G401.6 (cell line): ENCODE data around the gene PBX2.

Source experiments
- FAIRE-seq: peaks from 2 replicates; lab custom pipeline; 2012; peaks lifted over from hg19 to GRCh38; lab: Jason Lieb, UNC

Gene PBX2

DNA sequence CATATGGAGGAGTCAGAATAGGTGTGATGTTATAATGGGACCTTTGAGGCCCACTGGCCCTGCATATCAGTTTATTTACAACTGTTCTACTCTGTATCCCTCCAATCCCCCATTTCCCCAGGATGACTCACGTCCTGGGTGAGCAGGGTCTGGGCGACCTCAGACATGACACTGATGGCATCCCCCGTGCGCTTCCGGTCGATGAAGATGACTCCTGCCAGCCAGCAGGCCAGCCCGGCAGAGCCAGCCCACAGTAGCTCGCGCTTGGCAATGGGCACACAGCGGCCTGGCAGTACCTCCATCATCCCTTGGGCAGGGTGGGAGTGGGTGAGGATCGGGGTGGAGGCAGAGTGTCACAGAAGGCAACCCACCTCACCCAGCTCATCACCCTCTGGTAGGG lies 19.7 kb downstream of the PBX2 start:
- no peak for FAIRE-seq

DNA sequence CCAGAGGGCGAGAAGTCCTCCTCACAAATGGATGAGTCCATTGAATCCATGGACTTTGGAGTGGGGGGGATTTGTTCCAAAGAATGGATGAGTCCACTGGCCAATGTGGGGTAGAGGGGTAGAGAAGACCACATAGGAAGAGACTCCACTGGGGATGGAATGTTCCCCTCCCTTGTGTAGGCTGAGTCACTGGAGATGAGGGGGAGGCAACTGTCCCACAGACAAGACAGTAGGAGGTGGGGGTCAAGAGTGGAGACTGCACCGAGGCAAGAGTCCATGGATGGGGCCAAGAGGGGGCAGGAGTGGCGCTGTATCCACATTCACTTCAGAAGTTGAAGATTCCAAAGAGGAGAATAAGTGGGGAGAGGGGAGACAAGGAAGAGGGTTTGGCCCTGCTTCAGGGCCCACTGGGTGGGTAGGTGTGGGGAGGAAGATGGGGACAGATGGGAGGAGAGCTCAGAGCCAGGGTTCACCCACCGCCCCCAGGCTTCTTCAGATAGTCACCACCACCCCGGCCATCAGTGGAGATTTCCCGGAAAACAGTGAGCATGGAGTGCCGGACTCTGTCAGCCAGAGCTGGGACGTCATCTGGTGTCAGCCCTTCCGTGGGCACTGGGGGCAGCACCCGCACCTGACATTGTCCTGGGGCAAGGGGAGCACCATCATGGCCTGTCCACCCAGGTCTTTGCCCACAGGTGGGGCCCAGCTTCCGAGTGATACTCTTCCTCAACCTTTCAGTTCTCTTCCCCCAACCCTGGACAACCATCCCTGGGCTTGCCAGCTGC lies 21.0 kb downstream of the PBX2 start:
- no peak for FAIRE-seq

DNA sequence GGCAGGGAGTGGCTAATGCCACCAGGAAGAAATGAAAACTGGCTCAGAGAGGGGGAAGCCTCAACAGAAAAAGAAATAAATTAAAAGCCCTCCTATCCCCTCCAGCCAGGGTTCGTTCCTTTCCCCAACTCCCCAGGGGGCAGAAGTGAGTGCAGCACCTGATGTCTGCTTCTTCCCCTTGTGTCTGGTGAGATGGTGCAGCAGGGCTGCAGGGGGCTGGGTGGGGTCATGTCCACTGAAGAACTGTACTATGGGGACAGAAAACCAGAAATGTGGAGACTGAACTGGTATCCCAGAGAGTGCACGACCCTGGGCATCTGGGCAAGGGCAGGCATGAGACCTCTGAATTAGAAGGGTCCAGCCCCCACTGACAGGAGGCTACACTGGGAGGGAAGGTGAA lies 21.7 kb downstream of the PBX2 start:
- no peak for FAIRE-seq

DNA sequence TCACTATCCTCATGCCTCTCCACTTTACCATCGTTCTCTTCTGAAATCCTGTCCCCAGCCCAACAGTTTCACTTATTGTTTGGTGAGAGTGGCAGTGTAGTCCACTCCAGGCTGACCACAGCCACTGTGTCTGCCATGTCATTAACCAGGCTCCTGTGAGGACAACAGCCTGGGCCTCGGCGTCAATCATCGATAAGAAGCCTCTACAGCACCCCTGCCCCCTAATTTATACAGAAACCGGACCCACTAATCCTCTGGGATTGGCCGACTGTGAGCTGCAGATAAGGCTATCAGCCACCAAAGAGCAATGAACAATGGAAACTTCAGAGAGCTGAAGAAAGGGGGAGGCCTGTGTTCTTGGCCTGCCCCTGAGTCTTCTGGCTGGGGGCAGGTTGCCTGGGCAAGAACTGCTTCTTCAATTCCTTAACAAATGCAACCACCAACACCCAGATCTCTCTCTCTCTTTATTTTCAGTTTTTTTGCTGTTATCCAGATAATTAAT lies 22.2 kb downstream of the PBX2 start:
- no peak for FAIRE-seq

DNA sequence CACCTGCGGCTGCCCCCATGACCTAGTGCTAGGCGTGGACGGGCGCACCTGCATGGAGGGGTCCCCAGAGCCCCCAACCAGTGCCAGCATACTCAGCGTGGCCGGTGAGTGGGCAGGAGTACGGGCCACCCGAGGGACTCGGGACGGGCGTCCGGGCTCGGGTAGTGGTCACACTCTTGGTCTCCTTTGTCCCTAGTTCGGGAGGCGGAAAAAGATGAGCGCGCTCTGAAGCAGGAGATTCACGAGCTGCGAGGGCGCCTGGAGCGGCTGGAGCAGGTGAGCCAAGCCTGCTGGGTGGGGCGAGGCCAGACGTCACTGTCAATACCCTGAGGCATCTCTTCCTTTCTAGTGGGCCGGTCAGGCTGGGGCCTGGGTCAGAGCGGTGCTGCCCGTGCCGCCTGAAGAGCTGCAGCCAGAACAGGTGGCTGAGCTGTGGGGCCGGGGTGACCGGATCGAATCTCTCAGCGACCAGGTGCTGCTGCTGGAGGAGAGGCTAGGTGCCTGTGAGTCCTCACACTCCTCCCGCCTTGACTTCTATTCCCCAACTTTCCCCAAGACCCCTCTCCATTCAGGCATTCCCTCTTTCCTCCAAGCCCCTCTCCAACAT lies 22.7 kb downstream of the PBX2 start:
- no peak for FAIRE-seq

DNA sequence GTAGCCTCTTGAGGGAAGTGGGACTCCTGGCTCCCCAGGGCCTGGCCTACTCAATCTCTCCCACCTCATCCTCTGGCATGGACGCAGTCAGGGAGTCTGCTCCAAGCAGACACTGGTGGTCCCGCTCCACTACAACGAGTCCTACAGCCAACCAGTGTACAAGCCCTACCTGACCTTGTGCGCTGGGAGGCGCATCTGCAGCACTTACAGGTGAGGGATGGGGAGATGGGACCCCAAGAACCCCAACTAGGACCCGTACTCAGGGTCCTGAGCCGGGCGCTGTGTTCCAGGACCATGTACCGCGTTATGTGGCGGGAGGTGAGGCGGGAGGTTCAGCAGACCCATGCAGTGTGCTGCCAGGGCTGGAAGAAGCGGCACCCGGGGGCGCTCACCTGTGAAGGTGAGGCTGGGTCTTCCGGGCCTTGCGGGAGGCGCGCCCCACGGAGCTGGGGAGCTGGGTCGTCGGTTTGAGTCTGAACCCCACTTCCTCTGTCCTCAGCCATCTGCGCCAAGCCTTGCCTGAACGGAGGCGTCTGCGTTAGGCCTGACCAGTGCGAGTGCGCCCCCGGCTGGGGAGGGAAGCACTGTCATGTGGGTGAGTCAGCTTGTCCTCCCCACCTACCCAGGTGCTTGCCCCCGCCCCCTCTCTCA lies 23.5 kb downstream of the PBX2 start:
- FAIRE-seq: no peak

DNA sequence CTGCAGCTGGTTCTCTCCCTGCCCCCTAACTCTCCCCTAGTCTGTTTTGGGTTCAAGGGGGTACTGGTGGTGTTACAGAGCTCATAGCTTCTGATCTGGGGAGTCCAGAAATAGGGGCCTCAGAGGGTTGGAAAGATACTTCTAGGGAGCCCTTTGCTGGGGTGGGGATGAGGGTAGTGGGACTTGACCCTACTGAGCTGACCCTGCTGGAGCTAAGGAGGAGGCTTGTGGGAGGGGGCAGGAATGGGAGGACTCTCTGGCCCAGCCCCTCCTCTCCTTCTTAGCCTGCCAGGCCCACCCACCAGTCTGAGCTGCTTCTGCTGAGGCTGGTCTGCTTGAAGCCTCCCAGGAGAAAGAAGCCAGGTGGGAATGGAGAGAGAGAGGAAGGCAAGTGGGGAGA lies 25.7 kb downstream of the PBX2 start, which contains the start of gene EGFL8:
Gene EGFL8 (plus strand): TSS at position 301 of the 400 bp plus-strand sequence. CDS start 1,571 bp downstream, outside the sequence.
- no peak for FAIRE-seq

DNA sequence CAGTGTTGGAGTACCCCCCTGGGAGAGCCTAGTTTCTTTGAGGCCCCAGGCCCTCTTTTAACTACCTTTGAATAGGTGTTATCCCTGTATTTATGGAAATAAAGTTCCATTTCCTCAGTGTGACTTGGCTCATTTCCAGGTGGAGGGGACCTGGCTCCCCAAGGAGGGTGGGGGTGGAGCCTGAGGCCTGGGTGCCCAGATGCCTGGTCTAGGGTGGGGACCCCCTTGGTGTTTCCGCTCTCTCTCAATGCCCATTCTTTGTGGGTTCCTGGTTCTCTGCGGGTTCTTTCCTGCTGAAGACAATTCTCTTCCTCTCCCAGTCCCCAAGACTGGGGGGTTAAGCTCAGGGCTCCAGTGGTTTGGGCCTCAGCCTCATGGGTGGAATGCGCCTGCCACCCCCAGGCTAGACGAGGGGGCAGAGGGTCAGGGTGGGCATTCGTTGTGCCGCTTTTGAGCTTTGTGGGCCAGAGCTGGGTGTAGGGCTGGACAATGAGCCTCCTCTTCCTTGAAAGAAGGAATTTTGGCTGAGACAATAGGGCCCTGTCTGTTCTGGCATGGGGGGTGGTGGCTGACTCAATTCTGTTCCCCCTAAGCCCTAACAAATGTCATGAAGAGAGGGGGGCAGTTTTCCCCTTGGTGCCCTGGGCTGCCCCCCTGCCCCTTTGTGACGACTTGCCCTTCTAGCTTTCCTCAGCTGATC lies 26.3 kb downstream of the PBX2 start:
- no peak for FAIRE-seq

DNA sequence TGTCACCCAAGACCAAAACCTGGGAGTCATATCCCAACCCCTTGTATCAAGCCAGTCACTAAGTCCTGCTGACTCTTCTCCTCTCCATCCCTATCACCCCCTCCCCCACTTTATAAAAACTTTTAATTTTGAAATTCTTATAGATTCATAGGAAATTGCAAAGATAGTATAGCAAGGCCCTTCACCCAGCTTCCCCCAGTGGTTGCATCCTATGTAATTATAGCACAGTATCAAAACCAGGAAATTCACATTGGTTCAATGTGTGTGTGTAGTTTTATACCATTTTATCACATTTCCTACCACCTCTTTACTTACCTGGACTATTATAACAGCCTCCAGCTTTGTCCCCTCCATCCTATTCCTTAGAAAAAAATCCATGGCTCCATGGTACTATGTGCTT lies 31.9 kb downstream of the PBX2 start:
- FAIRE-seq: no peak

DNA sequence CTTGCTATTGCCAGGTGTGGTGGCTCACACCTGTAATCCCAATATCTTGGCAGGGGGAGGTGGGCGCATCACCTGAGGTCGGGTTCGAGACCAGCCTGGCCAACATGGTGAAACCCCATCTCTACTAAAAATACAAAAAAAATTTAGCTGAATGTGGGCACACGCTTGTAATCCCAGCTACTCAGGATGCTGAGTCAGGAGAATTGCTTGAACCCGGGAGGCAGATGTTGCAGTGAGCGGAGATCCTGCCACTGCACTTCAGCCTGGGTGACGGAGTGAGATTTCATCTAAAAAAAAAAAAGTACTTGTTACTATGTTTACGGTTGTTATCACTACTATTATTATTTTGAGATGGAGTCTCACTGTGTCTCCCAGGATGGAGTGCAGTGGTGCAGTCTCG lies 33.1 kb downstream of the PBX2 start:
- FAIRE-seq: no peak

DNA sequence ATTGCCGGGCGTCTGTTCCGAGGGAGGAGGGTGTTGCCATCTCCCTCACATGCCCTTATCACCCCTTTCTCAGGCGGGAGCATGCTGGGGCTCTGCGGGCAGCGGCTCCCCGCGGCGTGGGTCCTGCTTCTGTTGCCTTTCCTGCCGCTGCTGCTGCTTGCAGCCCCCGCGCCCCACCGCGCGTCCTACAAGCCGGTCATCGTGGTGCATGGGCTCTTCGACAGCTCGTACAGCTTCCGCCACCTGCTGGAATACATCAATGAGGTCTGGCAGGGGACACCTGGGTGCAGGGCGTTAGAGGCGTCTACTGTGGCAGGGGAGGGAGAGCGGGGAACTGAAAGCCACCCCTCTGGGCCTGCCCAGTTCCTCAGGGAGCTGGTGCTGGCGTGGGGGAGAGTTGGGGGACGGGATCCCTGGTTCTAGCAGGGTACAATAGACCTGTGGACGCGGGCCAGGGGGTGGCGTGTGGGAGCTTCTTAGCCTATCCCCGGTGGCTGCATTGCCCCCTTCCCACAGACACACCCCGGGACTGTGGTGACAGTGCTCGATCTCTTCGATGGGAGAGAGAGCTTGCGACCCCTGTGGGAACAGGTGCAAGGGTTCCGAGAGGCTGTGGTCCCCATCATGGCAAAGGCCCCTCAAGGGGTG lies 35.4 kb downstream of the PBX2 start:
- no peak for FAIRE-seq

DNA sequence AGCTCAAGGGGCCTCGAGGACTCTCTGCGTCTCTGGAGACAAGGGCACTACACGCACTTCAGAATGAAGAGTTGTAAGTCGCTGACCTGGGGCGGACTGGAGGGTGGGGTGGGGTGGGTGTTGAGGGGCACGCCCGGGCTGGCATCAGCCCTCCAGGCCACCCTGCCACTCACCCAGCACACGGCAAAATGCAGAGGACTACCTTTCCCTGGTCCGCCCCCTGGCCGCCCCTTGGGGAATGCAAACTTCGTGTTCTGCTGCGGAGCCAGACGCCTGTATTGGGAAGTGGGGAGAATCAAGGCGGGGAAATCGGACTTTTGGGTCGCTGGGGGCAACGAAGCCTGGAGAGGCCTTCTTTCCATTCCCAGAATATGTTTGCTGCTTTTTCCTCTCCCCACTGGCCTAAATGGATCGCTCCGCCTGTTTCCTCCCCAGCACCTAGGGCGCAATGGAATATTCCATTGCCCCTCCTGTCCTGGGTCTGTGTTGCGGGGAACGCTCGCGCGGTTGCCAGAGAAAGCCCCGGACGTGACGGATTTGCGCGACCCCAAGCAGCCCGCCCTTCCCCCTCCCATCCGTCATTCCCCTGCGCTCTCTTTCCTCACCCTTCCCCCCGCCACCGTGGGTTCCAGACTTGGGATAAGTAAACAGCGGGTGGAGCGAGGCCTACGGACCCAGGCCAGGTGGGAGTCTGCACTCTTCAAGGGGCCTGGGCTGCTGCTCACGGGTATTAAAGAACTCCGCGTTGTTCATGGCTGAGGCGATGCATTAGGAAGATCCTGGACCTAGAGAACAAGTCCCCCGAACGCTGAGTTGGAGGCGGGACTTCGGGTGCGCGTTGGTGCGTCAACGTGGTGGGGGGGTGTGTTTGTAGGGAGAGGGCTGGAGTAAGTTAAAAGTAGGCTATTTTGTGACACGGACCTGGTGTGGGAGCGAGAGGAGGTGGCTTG lies 36.2 kb downstream of the PBX2 start, which contains the start of gene PPT2:
Gene PPT2 (plus strand): TSS at position 578 of the 950 bp plus-strand sequence. CDS start 454 bp downstream, outside the sequence.
- peak; percentile 88 for FAIRE-seq

DNA sequence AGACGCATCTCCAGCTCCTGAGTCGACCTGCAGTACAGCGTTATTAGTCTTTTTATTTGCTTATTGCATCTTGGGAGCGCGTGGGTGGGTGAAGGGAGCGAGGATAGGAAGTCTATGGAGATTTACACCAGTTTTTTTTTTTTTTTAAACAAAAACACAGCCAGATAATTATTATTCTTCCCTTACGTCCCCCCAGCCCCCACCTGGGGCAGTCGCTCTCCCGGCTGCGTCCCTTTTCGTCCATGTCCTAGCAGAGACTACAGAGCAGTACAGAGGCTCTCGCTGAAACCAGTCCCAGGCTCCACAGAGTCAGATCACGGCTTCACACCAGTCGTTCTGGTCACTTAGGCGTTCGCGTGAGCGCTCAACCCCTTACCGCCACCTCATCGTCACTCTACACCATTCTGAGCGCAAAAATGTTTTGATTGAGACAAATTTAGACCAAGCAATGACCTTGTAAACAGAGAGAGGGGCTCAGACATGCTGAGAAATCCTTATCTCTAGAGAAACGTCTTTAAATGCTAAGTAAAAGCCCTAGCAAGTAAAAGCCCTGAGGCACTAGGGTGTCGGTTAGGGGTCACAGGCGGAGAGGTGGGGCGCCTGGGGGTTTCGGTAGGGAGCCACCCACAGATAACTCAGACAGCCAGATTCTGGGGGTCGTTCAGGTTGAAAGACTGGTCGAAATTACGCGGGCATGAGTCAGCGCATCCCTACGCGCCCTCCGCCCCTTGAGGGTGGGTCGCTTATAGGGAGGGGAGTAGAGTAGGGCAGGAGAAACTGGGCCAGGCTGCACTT lies 37.0 kb downstream of the PBX2 start:
- FAIRE-seq: no peak

DNA sequence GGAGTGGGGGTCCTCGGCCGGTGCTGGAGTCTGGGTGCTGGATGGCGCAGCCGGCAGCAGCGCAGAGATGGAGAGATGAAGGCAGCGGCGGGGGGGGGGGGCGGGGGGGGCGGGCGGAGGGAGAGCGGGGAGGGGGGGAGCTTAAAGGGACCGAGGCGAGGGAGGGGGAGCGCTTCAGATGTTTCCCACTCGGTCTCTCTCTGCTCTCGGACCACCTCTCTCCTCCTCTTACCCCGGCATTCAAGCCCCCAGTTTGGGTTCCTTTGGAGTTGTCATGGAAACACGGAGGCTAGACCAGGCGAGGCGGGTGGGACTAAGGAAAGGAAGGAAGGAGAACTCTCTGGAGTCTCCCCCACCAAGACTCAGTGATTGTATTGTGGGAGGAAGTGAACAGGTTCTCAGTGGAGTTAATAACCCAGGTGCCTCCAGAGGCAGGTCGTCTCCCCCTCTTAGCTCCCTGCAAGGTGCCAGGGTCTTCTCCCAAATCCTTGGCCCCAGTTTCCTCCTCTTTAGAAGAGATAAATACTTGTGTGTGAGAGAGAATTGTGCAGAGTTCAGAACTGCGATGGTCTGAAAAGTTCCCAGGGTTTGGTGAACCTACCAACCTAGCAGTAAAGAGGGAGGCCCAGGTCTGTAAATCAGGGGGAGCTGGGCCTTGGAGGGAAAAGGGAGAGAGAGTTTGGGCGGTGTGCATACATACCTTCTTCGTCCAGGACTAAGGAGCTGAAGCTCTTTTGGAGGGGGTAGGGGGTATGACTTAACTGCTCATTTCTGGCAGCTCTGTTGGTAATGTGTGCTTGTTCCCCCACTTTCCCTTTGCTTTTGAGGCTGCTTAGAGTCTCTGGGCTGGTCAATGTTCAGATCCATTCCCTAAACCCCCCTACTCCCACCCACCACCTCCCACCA lies 37.9 kb downstream of the PBX2 start, which contains the start of gene PRRT1:
Gene PRRT1 (minus strand): TSS at position 77 of the 906 bp plus-strand sequence. CDS start 112 bp downstream, outside the sequence.
- FAIRE-seq: no peak

DNA sequence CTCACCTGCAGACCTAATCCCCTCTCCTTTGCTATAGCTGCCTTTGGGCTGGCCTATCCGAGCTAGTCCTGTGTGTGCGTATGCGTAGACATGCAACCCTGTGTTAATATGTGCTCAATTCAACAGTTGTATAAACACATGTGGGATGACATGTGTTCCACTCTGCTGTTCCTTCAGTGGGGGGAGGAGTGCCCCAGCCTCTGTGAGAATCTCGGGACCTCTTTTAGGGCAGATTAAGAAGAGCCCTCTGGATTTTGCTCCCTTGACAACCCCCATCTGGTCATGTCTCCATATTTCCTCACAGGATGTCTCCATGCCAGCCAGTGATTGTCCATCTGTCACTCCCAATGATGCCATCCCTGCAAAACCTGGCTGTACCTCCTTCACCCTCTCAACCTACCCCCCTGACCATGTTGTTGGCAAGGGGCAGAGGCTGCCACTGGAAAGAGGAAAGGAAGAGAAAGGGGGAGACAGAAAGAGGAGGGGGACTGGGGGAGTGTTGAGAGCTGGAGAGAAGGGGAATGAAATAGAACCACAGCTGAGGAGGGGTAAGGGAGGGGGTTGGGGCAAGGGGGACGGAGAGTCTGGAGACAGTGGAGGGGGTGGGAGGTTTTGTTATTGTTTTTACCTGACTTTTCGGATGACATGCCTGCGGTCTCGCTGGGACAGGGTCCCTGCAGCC lies 38.7 kb downstream of the PBX2 start:
- FAIRE-seq: no peak

DNA sequence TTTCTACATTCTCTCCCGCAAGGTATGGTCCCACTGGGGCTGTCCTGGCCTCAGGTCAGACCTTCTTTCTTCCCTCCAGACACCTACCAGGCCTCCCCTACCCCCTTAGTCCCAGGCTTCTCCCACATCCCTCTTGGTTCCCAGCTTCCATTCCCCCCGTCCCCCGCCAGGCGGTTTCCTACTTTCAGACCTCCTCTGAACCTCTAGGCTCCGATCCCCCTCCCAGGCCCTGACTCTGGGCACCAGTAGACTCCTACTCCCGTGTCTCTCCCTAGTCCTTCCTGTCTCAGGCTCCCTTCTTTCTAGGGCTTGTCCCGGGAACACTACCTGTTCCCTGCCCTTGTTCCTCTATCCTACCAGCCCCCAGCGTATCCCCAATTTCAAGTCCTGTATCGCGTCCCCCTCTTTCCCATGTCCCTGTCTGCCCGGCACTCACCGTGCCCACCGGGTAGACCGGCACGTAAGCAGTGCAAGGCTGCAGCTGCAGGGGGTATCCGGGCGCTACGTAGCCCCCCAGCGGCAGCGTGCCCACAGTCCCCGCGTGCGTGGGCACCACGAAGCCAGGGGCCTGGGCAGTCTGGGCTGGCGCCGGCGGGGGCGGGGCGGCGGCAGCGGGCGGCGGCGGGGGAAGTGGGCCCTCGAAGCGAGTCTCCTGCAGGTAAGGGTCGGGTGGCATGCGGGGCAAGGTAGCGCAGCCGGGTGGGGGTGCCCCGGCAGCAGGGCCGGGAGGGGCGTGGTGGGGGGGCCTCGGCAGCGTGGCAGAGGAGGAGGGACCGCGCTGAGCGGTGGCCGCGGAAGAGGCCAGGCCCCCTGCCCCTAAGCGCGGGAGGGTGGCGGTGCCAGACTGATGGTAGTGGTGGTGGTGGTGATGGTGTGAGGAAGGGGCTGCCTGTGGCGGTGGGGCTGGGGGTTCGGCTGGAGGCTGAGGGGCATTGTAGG lies 39.8 kb downstream of the PBX2 start:
- FAIRE-seq: no peak
